NCI-H2171 treated with DMSO at 0.1 percent for 48 hours (cell line): ENCODE measurements around the gene KCNH3.
A peak's percentile ranks its signal among the peaks of the same experiment; 100 is the strongest.
"Not testable (repeated sequence)": the region's sequence is repeated elsewhere in the genome, so short reads cannot be mapped to it uniquely, and the experiment has no call there.

Source experiments
- DNase-seq: peaks from one replicate; lab custom pipeline; 2025; lab: John Stamatoyannopoulos, UW

Gene KCNH3

DNA sequence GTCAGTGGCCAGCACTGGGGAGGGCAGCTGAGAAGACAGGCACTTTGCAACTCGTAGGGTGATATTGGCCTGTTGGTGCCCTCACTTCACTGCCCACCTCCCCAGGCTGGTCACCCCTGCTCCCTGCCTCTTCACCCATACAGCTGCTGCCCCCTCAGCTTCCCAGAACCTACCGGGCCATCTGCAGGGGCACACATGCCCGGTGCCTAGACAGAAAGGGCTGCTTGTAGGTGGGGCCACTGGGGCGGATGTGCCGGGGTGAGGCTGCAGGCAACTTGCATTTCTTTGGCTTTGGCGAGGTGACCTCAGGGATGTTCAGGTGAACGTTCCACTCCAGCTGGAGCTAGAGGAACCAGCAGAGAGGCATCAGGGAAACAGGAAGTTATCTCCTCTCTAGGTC lies 49.5 kb downstream of the KCNH3 start:
- no peak for DNase-seq

DNA sequence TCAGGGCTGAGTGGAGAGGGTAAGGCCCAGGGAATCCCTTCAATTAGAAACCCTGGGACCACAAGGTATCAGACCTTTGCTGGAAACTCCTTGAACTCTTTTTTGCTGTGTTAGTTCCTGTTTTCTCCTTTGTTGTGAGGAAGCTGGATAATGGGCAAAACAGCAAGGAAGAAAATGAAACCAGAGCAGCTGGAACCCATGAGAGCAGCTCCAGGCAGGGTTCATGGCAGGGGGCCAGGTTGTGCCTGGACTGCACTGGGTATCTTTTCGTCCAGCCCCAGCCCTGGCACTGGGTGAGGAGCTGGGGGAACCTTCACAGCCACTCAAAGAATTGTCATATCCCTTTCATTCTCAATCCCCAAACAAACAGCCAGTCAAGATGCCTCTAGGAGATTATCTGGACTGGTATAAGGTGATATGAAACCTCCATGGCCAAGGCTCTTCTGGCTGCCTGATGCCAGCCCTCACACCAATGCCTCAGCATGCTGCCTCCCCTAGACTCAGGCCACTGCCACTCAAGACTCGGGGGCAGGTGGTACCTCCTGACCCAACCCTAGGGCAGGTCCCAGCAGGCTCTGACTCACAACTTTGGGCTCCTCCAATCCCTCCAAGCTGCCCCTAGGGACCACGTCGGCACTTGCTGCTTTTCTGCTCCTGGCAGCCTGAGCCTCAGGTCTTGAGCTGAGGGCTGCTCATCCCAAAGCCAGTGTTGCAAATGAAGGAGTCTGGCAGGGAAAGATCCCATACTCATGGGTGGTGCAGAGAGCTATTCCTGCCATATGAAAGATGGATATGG lies 50.1 kb downstream of the KCNH3 start:
- peak; percentile 61 for DNase-seq

DNA sequence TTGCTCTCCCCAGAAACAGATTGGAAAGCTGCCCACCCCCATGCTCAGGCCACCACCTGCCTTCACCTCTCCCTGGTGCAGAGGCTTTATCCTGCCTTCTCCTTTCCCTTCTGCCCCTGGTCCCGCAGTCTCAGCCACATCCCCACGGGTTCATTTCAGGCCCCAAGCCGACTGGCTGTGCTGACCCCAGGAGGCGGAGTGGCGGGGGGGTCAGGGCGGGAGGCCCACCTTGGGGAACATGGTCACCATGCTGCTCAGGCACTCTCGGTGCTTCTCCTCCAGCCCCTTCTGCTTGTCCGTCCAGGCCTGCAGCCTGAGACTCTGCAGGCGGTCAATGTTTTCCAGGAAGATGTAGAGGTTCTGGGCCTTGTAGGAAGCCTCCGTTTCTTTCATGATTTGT lies 59.7 kb downstream of the KCNH3 start:
- no peak for DNase-seq

DNA sequence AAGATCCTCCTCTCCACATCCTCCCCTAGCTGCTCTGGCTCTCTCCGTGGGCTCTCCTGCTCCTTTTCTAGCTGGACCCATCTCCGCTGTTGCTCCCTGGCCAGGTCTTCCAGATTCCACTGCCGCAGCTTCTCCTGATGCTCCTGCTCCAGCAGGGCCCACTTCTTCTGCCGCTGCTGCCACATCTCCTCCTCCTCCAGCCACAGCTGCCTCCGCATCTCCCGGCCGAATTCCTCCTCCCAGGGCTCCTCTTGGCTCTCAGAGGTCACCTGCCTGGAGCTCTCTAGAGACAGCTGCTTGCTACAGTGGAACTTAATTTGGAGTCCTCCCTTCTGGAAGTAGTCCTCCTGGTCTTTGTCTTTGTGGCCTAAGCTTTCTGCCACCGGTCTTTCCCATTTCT lies 61.1 kb downstream of the KCNH3 start:
- no peak for DNase-seq

DNA sequence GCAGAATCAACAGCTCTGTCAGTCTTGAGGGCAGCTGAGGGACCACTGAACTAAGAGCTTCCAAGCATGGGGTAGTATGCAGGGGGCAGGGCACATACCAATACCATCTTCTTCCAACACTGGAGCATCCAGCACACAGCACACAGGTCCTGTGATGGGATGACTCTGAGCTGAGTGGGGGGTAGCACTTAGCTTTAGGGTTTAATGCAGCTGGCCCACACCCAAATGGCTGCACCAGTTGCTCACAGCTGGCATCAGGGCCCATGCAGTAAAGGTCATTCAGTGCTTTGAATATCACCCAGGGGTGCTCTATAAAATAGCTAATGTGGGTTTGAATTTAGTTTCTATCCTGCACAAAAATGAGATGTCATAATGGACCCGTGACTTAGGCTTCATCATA lies 64.9 kb downstream of the KCNH3 start:
- DNase-seq: no peak

DNA sequence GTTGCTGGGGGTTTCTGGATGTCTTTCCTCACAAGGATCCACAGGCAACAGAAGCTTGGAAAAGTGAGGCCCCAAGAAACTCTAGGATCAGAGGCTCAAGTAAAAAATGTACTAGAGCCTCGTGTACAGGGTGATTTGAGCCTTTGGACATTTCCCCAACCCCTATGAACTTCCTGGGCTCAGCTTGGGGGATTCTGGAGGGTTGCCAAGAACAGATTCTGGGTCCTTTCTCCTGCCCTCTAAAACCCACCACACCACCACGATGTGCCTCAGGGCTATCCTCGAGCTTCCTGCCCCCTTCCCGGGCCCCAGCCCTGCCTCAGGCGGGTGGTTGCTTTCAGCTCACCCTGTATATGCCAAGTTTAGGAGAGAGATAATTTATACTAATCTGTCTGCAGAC lies 66.0 kb downstream of the KCNH3 start:
- no peak for DNase-seq

DNA sequence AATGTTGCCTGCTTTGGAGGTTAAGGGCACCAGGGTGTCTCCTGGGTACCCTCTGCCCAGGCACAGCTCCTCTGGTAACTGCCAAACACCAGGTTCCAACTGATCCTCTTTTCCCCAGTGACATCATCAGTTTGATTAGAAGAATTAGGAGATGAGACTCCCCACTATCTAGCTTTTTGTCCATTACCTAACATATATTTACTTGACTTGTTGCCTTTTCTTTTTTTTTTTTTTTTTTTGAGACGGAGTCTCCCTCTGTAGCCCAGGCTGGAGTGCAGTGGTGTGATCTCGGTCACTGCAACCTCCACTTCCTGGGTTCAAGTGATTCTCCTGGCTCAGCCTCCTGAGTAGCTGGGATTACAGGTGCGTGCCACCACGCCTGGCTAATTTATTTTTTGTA lies 66.7 kb downstream of the KCNH3 start, which contains the start of gene FAM186B:
FAM186B (minus strand) TSS at position 101 of the 400 bp plus-strand sequence. CDS start 162 bp downstream, outside the sequence.
- DNase-seq: not testable (repeated sequence)
